ENCODE measurements around the gene ETS1.

Gene ETS1

DNA sequence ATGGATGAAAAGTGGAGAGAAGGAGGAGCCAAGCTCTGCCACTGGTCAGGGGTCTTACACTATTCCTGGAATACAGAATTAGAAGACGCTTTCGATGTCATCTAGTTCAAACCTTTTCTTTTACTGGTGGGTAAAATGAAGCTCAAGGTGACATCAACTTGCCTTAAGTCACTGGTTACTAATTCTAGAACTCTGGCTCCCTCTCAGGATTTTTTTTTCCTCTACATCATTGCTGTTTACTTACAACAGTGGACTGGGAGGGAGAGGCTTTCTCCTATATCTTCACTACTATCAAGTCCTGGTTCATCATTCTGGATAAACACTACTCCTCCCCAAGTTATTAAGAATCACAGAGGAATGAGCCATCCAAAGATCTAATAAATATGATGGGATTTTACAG, 82.9 kb downstream of the ETS1 start:
- H3K4me2 ChIP-seq (ENCODE audit: low read length) = peak overlapping the region; percentile 58; the same call in 1 of the 2 replicates
- peaks cover 100% of the 10 kb centered on the region for H3K4me1 ChIP-seq (ENCODE audit: insufficient read depth, low read length, severe bottlenecking)

DNA sequence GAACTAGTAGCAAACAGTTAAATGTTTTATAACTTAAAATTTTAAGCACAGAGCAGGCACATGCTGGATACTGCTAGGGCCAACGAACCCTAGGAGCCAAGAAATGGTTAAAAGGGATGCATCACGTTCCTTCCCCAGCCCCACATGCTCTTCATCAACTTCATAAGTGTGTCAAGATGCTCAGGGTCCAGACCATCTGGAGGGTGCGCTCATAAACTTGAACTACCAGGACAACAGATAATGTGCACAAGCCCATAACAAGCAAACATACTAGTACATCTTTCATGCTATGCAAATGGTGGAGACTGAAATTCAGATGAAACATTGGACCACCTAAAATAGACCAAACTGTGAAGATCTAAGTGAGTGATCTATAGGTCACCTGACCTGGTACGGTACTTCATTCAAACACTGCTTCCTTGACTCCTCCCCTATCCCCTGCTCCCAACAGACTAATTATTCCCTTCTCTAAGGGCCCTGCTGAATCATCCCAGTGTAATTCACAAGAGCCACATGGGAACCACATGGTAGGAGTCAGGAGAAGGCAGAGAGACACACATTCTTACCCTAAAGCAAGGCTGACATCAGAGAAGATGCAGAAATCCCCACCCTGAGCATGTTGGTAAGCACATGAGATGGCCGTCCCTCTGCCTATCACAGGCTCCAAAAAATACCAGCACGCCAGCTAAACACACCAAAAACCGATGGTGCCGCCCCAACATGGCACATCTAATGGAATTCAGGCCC, 83.9 kb downstream of the ETS1 start:
- TF ChIP-seq EZH2 (IDR thresholded peaks at IDR 0.05; ENCODE audit: borderline replicate concordance, low read length) (no peak), CTCF (IDR thresholded peaks at IDR 0.05; ENCODE audit: low read length) (no peak)
- H2AFZ ChIP-seq (ENCODE audit: low read length) = no peak overlapping the region
- peak overlapping the region; percentile 5 for H3K4me3 ChIP-seq (ENCODE audit: low read depth, low read length, poor library complexity, severe bottlenecking)
- H3K9ac ChIP-seq (ENCODE audit: low read length) = no peak overlapping the region; the same call in 1 of the 2 replicates
- no peaks in the 10 kb centered on the region for H3F3A ChIP-seq (ENCODE audit: insufficient read depth, low read length)
- H3K9me3 ChIP-seq (ENCODE audit: low read length) = no peaks in the 10 kb centered on the region
- peaks cover 100% of the 10 kb centered on the region for H3K4me1 ChIP-seq (ENCODE audit: insufficient read depth, low read length, severe bottlenecking)
- H3K4me2 ChIP-seq (ENCODE audit: low read length) = peak overlapping the region; percentile 58; the same call in 1 of the 2 replicates
- H3K79me2 ChIP-seq (ENCODE audit: insufficient read depth, low read length) = peaks cover 100% of the 10 kb centered on the region
- peaks cover 90% of the 10 kb centered on the region; the same call in 1 of the 2 replicates for H3K36me3 ChIP-seq (ENCODE audit: insufficient read depth, low read length)
- H3K9me2 ChIP-seq (ENCODE audit: low read depth, low read length) = no peaks in the 10 kb centered on the region
- H3K27ac ChIP-seq (ENCODE audit: low read depth, low read length, poor library complexity, severe bottlenecking) = peak overlapping the region; percentile 64
- no peaks in the 10 kb centered on the region for H3K27me3 ChIP-seq (ENCODE audit: insufficient read depth, low read length)
- H4K20me1 ChIP-seq (ENCODE audit: insufficient read depth, low read length) = no peaks in the 10 kb centered on the region

More for the DNA sequence above, 82.9 kb downstream of the ETS1 start:
- no peak for TF ChIP-seq EZH2 (IDR thresholded peaks at IDR 0.05; ENCODE audit: borderline replicate concordance, low read length)
- TF ChIP-seq CTCF (IDR thresholded peaks at IDR 0.05; ENCODE audit: low read length) = no peak
- Histone ChIP-seq H3K27ac (ENCODE audit: low read depth, low read length, poor library complexity, severe bottlenecking) (peak overlapping the region; percentile 64), H3K9ac (ENCODE audit: low read length) (no peak overlapping the region), H4K20me1 (ENCODE audit: insufficient read depth, low read length) (no peaks in the 10 kb centered on the region), H3K79me2 (ENCODE audit: insufficient read depth, low read length) (peaks cover 100% of the 10 kb centered on the region), H3F3A (ENCODE audit: insufficient read depth, low read length) (no peaks in the 10 kb centered on the region), H3K36me3 (ENCODE audit: insufficient read depth, low read length) (peaks cover 87% of the 10 kb centered on the region; the same call in 1 of the 2 replicates), H3K9me3 (ENCODE audit: low read length) (no peaks in the 10 kb centered on the region), H3K27me3 (ENCODE audit: insufficient read depth, low read length) (no peaks in the 10 kb centered on the region), H3K9me2 (ENCODE audit: low read depth, low read length) (no peaks in the 10 kb centered on the region), H3K4me3 (ENCODE audit: low read depth, low read length, poor library complexity, severe bottlenecking) (no peak overlapping the region), H2AFZ (ENCODE audit: low read length) (no peak overlapping the region)

DNA sequence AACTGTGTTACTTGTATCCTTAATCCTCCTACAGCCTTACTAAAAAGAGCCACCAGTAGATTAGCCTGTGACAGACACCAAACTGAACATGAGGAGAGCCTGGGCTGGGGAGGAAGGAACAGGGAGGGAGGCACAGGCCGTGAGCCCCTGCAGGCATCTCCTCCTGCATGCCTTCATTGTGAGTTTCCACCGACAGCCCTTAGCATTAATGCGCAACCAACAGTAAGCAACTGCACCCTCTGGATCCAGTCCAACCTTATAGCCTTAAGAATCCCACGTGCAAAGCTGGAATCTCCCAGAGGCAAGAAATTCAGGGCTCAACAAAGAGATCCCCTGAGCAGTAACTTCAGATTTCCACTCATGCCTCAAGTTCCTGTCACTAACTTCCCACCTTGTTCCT, 84.6 kb downstream of the ETS1 start:
- TF ChIP-seq CTCF (IDR thresholded peaks at IDR 0.05; ENCODE audit: low read length) = no peak
- no peak for TF ChIP-seq EZH2 (IDR thresholded peaks at IDR 0.05; ENCODE audit: borderline replicate concordance, low read length)
- Histone ChIP-seq H3F3A (ENCODE audit: insufficient read depth, low read length) (no peaks in the 10 kb centered on the region), H3K9me3 (ENCODE audit: low read length) (no peaks in the 10 kb centered on the region), H3K79me2 (ENCODE audit: insufficient read depth, low read length) (peaks cover 100% of the 10 kb centered on the region), H3K4me3 (ENCODE audit: low read depth, low read length, poor library complexity, severe bottlenecking) (peak overlapping the region; percentile 12), H3K9me2 (ENCODE audit: low read depth, low read length) (no peaks in the 10 kb centered on the region), H4K20me1 (ENCODE audit: insufficient read depth, low read length) (no peaks in the 10 kb centered on the region), H3K36me3 (ENCODE audit: insufficient read depth, low read length) (peaks cover 88% of the 10 kb centered on the region; the same call in 1 of the 2 replicates), H3K27ac (ENCODE audit: low read depth, low read length, poor library complexity, severe bottlenecking) (peak overlapping the region; percentile 64), H3K4me1 (ENCODE audit: insufficient read depth, low read length, severe bottlenecking) (peaks cover 100% of the 10 kb centered on the region), H3K9ac (ENCODE audit: low read length) (peak overlapping the region; percentile 29; the same call in 1 of the 2 replicates), H2AFZ (ENCODE audit: low read length) (no peak overlapping the region), H3K4me2 (ENCODE audit: low read length) (peak overlapping the region; percentile 58; the same call in 1 of the 2 replicates), H3K27me3 (ENCODE audit: insufficient read depth, low read length) (no peaks in the 10 kb centered on the region)

All from OCI-LY1 (cell line).